Stimulated activated naive CD8-positive, alpha-beta T cell treated with anti-CD3 and anti-CD28 coated beads, Interleukin-15, Interleukin-2, amounts not matched to agents 100 ng/mL and 50 ng/mL, for 24 hours (primary cell): ENCODE results near the gene NEK10.

Experiments
- H3K27ac Mint-ChIP-seq: one replicate; pipeline ENCODE4 v1.8.0; 2021; ENCODE audit warnings: mild to moderate bottlenecking, mixed read lengths
- H3K27me3 Mint-ChIP-seq: one replicate; pipeline ENCODE4 v1.8.0; 2021; ENCODE audit warnings: mixed read lengths
- H3K36me3 Mint-ChIP-seq: one replicate; pipeline ENCODE4 v1.8.0; 2021; ENCODE audit warnings: low read depth, mixed read lengths
- H3K4me1 Mint-ChIP-seq: one replicate; pipeline ENCODE4 v1.8.0; 2021; ENCODE audit warnings: low read depth, mixed read lengths
- H3K4me3 Mint-ChIP-seq: one replicate; pipeline ENCODE4 v1.8.0; 2021; ENCODE audit warnings: mild to moderate bottlenecking, mixed read lengths
- H3K9me3 Mint-ChIP-seq: one replicate; pipeline ENCODE4 v1.8.0; 2021; ENCODE audit warnings: mixed read lengths

NEK10 gene

GRCh38 chr3:27253831-27254230, 115.4 kb downstream of the NEK10 start:
- Mint-ChIP-seq H3K4me1 (no peaks in the 10 kb centered on the region), H3K27me3 (peaks cover 10% of the 10 kb centered on the region), H3K4me3 (no peak overlapping the region), H3K36me3 (no peaks in the 10 kb centered on the region), H3K9me3 (peaks cover 4% of the 10 kb centered on the region), H3K27ac (no peak overlapping the region)

GRCh38 chr3:27253391-27253790, 115.8 kb downstream of the NEK10 start:
- no peaks in the 10 kb centered on the region for H3K36me3 Mint-ChIP-seq
- H3K27me3 Mint-ChIP-seq, result peaks cover 10% of the 10 kb centered on the region
- H3K27ac Mint-ChIP-seq, result no peak overlapping the region
- H3K4me1 Mint-ChIP-seq, result no peaks in the 10 kb centered on the region
- H3K4me3 Mint-ChIP-seq, result no peak overlapping the region
- peaks cover 4% of the 10 kb centered on the region for H3K9me3 Mint-ChIP-seq

GRCh38 chr3:27252646-27253045, 116.5 kb downstream of the NEK10 start:
- H3K27me3 Mint-ChIP-seq, result peaks cover 10% of the 10 kb centered on the region
- peaks cover 4% of the 10 kb centered on the region for H3K9me3 Mint-ChIP-seq
- H3K4me3 Mint-ChIP-seq, result no peak overlapping the region
- no peak overlapping the region for H3K27ac Mint-ChIP-seq
- H3K36me3 Mint-ChIP-seq, result no peaks in the 10 kb centered on the region
- H3K4me1 Mint-ChIP-seq, result no peaks in the 10 kb centered on the region

- Mint-ChIP-seq H3K36me3 (no peaks in the 10 kb centered on the region), H3K4me1 (no peaks in the 10 kb centered on the region), H3K4me3 (no peak overlapping the region), H3K9me3 (peaks cover 5% of the 10 kb centered on the region), H3K27me3 (peaks cover 2% of the 10 kb centered on the region), H3K27ac (no peak overlapping the region)
These were observed 124.8 kb downstream of the NEK10 start for GRCh38 chr3:27244374-27244773.

- no peaks in the 10 kb centered on the region for H3K27me3 Mint-ChIP-seq
- no peak overlapping the region for H3K27ac Mint-ChIP-seq
- no peaks in the 10 kb centered on the region for H3K4me1 Mint-ChIP-seq
- no peak overlapping the region for H3K4me3 Mint-ChIP-seq
- no peaks in the 10 kb centered on the region for H3K36me3 Mint-ChIP-seq
- H3K9me3 Mint-ChIP-seq, result peaks cover 10% of the 10 kb centered on the region
These were observed 129.2 kb downstream of the NEK10 start for GRCh38 chr3:27239951-27240350.

- H3K4me3 Mint-ChIP-seq, result no peak overlapping the region
- peaks cover 38% of the 10 kb centered on the region for H3K9me3 Mint-ChIP-seq
- no peaks in the 10 kb centered on the region for H3K36me3 Mint-ChIP-seq
- H3K27ac Mint-ChIP-seq, result no peak overlapping the region
- no peaks in the 10 kb centered on the region for H3K4me1 Mint-ChIP-seq
- H3K27me3 Mint-ChIP-seq, result no peaks in the 10 kb centered on the region
These were observed 140.4 kb downstream of the NEK10 start for GRCh38 chr3:27228805-27229204.

GRCh38 chr3:27224197-27224596, 145.0 kb downstream of the NEK10 start:
- H3K4me1 Mint-ChIP-seq, result peaks cover 6% of the 10 kb centered on the region
- H3K9me3 Mint-ChIP-seq, result no peaks in the 10 kb centered on the region
- H3K36me3 Mint-ChIP-seq, result no peaks in the 10 kb centered on the region
- no peaks in the 10 kb centered on the region for H3K27me3 Mint-ChIP-seq
- no peak overlapping the region for H3K4me3 Mint-ChIP-seq
- no peak overlapping the region for H3K27ac Mint-ChIP-seq

- peaks cover 6% of the 10 kb centered on the region for H3K4me1 Mint-ChIP-seq
- no peak overlapping the region for H3K27ac Mint-ChIP-seq
- H3K27me3 Mint-ChIP-seq, result no peaks in the 10 kb centered on the region
- no peaks in the 10 kb centered on the region for H3K36me3 Mint-ChIP-seq
- no peak overlapping the region for H3K4me3 Mint-ChIP-seq
- H3K9me3 Mint-ChIP-seq, result no peaks in the 10 kb centered on the region
These were observed 147.8 kb downstream of the NEK10 start for GRCh38 chr3:27221264-27221932.

GRCh38 chr3:27220166-27220565, 149.0 kb downstream of the NEK10 start:
- no peak overlapping the region for H3K27ac Mint-ChIP-seq

GRCh38 chr3:27219127-27219845, 149.9 kb downstream of the NEK10 start:
- Mint-ChIP-seq H3K4me1 (peaks cover 6% of the 10 kb centered on the region), H3K27ac (no peak overlapping the region), H3K9me3 (no peaks in the 10 kb centered on the region), H3K4me3 (no peak overlapping the region), H3K36me3 (no peaks in the 10 kb centered on the region), H3K27me3 (no peaks in the 10 kb centered on the region)

More at GRCh38 chr3:27220166-27220565, 149.0 kb downstream of the NEK10 start:
- Mint-ChIP-seq H3K9me3 (no peaks in the 10 kb centered on the region), H3K4me1 (peaks cover 6% of the 10 kb centered on the region), H3K4me3 (no peak overlapping the region), H3K27me3 (no peaks in the 10 kb centered on the region), H3K36me3 (no peaks in the 10 kb centered on the region)

- Mint-ChIP-seq H3K9me3 (no peaks in the 10 kb centered on the region), H3K4me3 (no peak overlapping the region), H3K27ac (no peak overlapping the region), H3K4me1 (no peaks in the 10 kb centered on the region), H3K27me3 (no peaks in the 10 kb centered on the region), H3K36me3 (no peaks in the 10 kb centered on the region)
These were observed 152.1 kb downstream of the NEK10 start for GRCh38 chr3:27216955-27217552.

- Mint-ChIP-seq H3K27ac (no peak overlapping the region), H3K4me1 (no peaks in the 10 kb centered on the region), H3K36me3 (no peaks in the 10 kb centered on the region), H3K4me3 (no peak overlapping the region), H3K27me3 (no peaks in the 10 kb centered on the region), H3K9me3 (no peaks in the 10 kb centered on the region)
These were observed 152.8 kb downstream of the NEK10 start for GRCh38 chr3:27216295-27216855.

GRCh38 chr3:27213450-27213849, 155.7 kb downstream of the NEK10 start:
- no peaks in the 10 kb centered on the region for H3K9me3 Mint-ChIP-seq
- no peaks in the 10 kb centered on the region for H3K36me3 Mint-ChIP-seq
- H3K4me3 Mint-ChIP-seq, result no peak overlapping the region
- H3K27me3 Mint-ChIP-seq, result no peaks in the 10 kb centered on the region
- H3K27ac Mint-ChIP-seq, result no peak overlapping the region
- H3K4me1 Mint-ChIP-seq, result no peaks in the 10 kb centered on the region

- no peaks in the 10 kb centered on the region for H3K27me3 Mint-ChIP-seq
- no peak overlapping the region for H3K4me3 Mint-ChIP-seq
- no peaks in the 10 kb centered on the region for H3K4me1 Mint-ChIP-seq
These were observed 159.4 kb downstream of the NEK10 start for GRCh38 chr3:27209617-27210264.

More at GRCh38 chr3:27209617-27210264, 159.4 kb downstream of the NEK10 start:
- Mint-ChIP-seq H3K27ac (no peak overlapping the region), H3K9me3 (no peaks in the 10 kb centered on the region), H3K36me3 (no peaks in the 10 kb centered on the region)
